ENCODE measurements around the gene RFX6. TPM values are rescaled to one million over a fixed set of nuclear protein-coding genes. Genes with fewer than 3 reads are reported as not detected.

RFX6 gene
- total RNA-seq, 4 donors from 2014 or later, result not detected

- H3K4me3 ChIP-seq, result peak overlapping the region in 1 of 4 donors; percentile 5
- peak; percentile 50 to 74 for ATAC-seq
- H3K27me3 ChIP-seq, result no peaks in the 10 kb centered on the region
- in situ Hi-C loops (cut with MboI; ENCODE audit: low sequenced_read_pairs in 4 of 4), result loop anchor here in 3 of 4 donors (5.0 to 25.0 kb wide), 6 partner anchors 160 to 588 kb away; partner anchors contain the start of gene VGLL2 (in 1 of the 3)
- TF ChIP-seq, protein P1, sequence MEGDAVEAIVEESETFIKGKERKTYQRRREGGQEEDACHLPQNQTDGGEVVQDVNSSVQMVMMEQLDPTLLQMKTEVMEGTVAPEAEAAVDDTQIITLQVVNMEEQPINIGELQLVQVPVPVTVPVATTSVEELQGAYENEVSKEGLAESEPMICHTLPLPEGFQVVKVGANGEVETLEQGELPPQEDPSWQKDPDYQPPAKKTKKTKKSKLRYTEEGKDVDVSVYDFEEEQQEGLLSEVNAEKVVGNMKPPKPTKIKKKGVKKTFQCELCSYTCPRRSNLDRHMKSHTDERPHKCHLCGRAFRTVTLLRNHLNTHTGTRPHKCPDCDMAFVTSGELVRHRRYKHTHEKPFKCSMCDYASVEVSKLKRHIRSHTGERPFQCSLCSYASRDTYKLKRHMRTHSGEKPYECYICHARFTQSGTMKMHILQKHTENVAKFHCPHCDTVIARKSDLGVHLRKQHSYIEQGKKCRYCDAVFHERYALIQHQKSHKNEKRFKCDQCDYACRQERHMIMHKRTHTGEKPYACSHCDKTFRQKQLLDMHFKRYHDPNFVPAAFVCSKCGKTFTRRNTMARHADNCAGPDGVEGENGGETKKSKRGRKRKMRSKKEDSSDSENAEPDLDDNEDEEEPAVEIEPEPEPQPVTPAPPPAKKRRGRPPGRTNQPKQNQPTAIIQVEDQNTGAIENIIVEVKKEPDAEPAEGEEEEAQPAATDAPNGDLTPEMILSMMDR (IDR thresholded peaks at IDR 0.05 in 4 of 5, conservative IDR thresholded peaks at IDR 0.05 in 1 of 5), result no peak
- TF ChIP-seq POLR2A (IDR thresholded peaks at IDR 0.05), result no peak
- no peaks in the 10 kb centered on the region for H3K36me3 ChIP-seq
- intact Hi-C loops (cut with DNase I; ENCODE audit: low total_unique reads), result loop anchor here (1.0 to 10.0 kb wide), 6 partner anchors 164 to 702 kb away; partner anchors contain the start of gene VGLL2
- peaks cover 27 to 30% of the 10 kb centered on the region in 2 donors for H3K4me1 ChIP-seq
- DNase-seq, result peak in 1 of 2 donors; percentile 19
- no peaks in the 10 kb centered on the region for H3K9me3 ChIP-seq
- peak overlapping the region; percentile 78 to 91 (median 88) for H3K27ac ChIP-seq
These were observed 97.7 kb downstream of the RFX6 start for GRCh38 chr6:116974526-116975316.

- in situ Hi-C loops (cut with MboI; ENCODE audit: low sequenced_read_pairs in 4 of 4), result loop anchor here in 2 of 4 donors (10.0 to 25.0 kb wide), 3 partner anchors 159 to 587 kb away; no protein-coding TSS in a partner anchor
- intact Hi-C loops (cut with DNase I; ENCODE audit: low total_unique reads), result loop anchor here (1.0 to 10.0 kb wide), 4 partner anchors 163 to 701 kb away; no protein-coding TSS in a partner anchor
- ATAC-seq, result peak; percentile 86 to 94
These were observed 98.6 kb downstream of the RFX6 start for GRCh38 chr6:116975600-116975999.

DNA sequence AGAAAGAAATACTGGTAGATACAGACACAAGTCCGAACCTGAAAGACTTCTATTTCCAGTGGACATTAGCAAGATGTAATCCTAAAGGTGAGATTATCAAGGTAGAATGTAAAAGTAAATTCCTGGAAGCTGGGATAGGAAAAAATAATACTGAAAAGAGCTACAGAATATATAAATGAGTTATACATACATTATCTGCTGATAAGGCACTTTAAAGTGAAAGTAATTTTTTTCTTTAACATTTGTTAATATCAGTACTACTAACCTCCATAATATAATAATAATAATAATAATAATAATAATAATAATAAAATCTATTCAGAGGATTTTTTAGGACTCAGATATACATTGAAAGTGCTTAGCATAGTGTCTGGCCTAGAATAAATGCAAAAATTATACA lies 102.5 kb downstream of the RFX6 start:
- ATAC-seq (no peak), DNase-seq (no peak)
- TF ChIP-seq, protein P1 (IDR thresholded peaks at IDR 0.05 in 4 of 5, conservative IDR thresholded peaks at IDR 0.05 in 1 of 5), result no peak
- TF ChIP-seq POLR2A (IDR thresholded peaks at IDR 0.05), result no peak
- no peaks in the 10 kb centered on the region for H3K36me3 ChIP-seq
- H3K27me3 ChIP-seq, result no peaks in the 10 kb centered on the region
- in situ Hi-C loops (cut with MboI; ENCODE audit: low sequenced_read_pairs in 4 of 4) (loop anchor here in 2 of 4 donors (10.0 to 25.0 kb wide), 3 partner anchors 155 to 583 kb away; no protein-coding TSS in a partner anchor), intact Hi-C loops (cut with DNase I; ENCODE audit: low total_unique reads) (loop anchor here (5.0 to 10.0 kb wide), 2 partner anchors 415 to 568 kb away; no protein-coding TSS in a partner anchor)
- H3K4me3 ChIP-seq, result no peak overlapping the region
- peaks cover 16% of the 10 kb centered on the region in 2 donors for H3K4me1 ChIP-seq
- no peaks in the 10 kb centered on the region for H3K9me3 ChIP-seq
- no peak overlapping the region for H3K27ac ChIP-seq

More at GRCh38 chr6:116975600-116975999, 98.6 kb downstream of the RFX6 start:
- Histone ChIP-seq H3K4me1 (peaks cover 27 to 30% of the 10 kb centered on the region in 2 donors), H3K27me3 (no peaks in the 10 kb centered on the region), H3K27ac (peak overlapping the region; percentile 78 to 91 (median 88)), H3K4me3 (no peak overlapping the region), H3K9me3 (no peaks in the 10 kb centered on the region), H3K36me3 (no peaks in the 10 kb centered on the region)
- TF ChIP-seq POLR2A (IDR thresholded peaks at IDR 0.05), result peak; percentile 39 to 66
- TF ChIP-seq, protein P1 (IDR thresholded peaks at IDR 0.05 in 4 of 5, conservative IDR thresholded peaks at IDR 0.05 in 1 of 5), result no peak
- DNase-seq, result peak; percentile 65 to 68

Other genes starting within 250 kb of the RFX6 start
- 1 to 10 TPM; 2.8 to 3.8 (median 3.3) TPM for gene ZUP1, start 208.5 kb upstream of the RFX6 start, total RNA-seq
- gene KPNA5, start 196.0 kb upstream of the RFX6 start, total RNA-seq, result 10 to 100 TPM in 3 of 4 donors, 1 to 10 TPM in 1; 7.2 to 14.8 (median 12.9) TPM
- gene FAM162B, start 111.5 kb upstream of the RFX6 start, total RNA-seq, result 1 to 10 TPM; 1.8 to 8.2 (median 3.6) TPM
- not detected for gene GPRC6A, start 48.2 kb upstream of the RFX6 start, total RNA-seq

Measured in gastrocnemius medialis (tissue), 4 donors.